Activated naive CD4-positive, alpha-beta T cell treated with anti-CD3 and anti-CD28 coated beads, Interleukin-2, amount 50 U/mL, for 16 hours (primary cell): ENCODE results near the gene CCDC71.
A peak's percentile ranks its signal among the peaks of the same experiment; 100 is the strongest.

Source experiments
- DNase-seq: peaks from one replicate; pipeline ENCODE4 v3.0.0-alpha.2; 2020

Gene CCDC71

GRCh38 chr3:49165771-49166751, at the start of gene CCDC71:
TSS of gene CCDC71 (minus strand) at chr3:49166331. CDS start at chr3:49164208, 2,123 bp downstream.
- DNase-seq: peak; percentile 80

GRCh38 chr3:49213998-49214397, 47.9 kb upstream of the CCDC71 start:
- no peak for DNase-seq

GRCh38 chr3:49213541-49213943, 47.4 kb upstream of the CCDC71 start:
- DNase-seq: no peak

GRCh38 chr3:49199900-49200281, 33.8 kb upstream of the CCDC71 start:
- no peak for DNase-seq

- no peak for DNase-seq
Observed at GRCh38 chr3:49199239-49199899, 33.2 kb upstream of the CCDC71 start.

GRCh38 chr3:49198611-49199230, 32.6 kb upstream of the CCDC71 start:
- DNase-seq: no peak

- no peak for DNase-seq
Observed at GRCh38 chr3:49198161-49198560, 32.0 kb upstream of the CCDC71 start.

- DNase-seq: no peak
Observed at GRCh38 chr3:49191741-49192140, 25.6 kb upstream of the CCDC71 start.

- DNase-seq: no peak
Observed at GRCh38 chr3:49183873-49184272, 17.7 kb upstream of the CCDC71 start.

GRCh38 chr3:49182682-49183081, 16.6 kb upstream of the CCDC71 start:
- DNase-seq: no peak

GRCh38 chr3:49181351-49181750, 15.2 kb upstream of the CCDC71 start:
- DNase-seq: no peak

- DNase-seq: no peak
Observed at GRCh38 chr3:49180116-49180515, 14.0 kb upstream of the CCDC71 start.

GRCh38 chr3:49177073-49177472, 10.9 kb upstream of the CCDC71 start:
- no peak for DNase-seq

GRCh38 chr3:49175530-49175929, 9.4 kb upstream of the CCDC71 start:
- no peak for DNase-seq

GRCh38 chr3:49174397-49174985, 8.4 kb upstream of the CCDC71 start:
- DNase-seq: no peak

GRCh38 chr3:49173792-49174170, 7.7 kb upstream of the CCDC71 start:
- no peak for DNase-seq

- DNase-seq: no peak
Observed at GRCh38 chr3:49173116-49173791, 7.1 kb upstream of the CCDC71 start.

- no peak for DNase-seq
Observed at GRCh38 chr3:49172551-49173041, 6.5 kb upstream of the CCDC71 start.

GRCh38 chr3:49171775-49172500, 5.8 kb upstream of the CCDC71 start:
- DNase-seq: no peak

GRCh38 chr3:49171119-49171774, 5.1 kb upstream of the CCDC71 start, which contains the start of gene KLHDC8B:
TSS of gene KLHDC8B (plus strand) at chr3:49171598. CDS start at chr3:49172770, 1,172 bp downstream.
- DNase-seq: peak; percentile 86

- DNase-seq: no peak
Observed at GRCh38 chr3:49170744-49171118, 4.6 kb upstream of the CCDC71 start.
